Measurements from ENCODE around the gene FLT1.

DNA sequence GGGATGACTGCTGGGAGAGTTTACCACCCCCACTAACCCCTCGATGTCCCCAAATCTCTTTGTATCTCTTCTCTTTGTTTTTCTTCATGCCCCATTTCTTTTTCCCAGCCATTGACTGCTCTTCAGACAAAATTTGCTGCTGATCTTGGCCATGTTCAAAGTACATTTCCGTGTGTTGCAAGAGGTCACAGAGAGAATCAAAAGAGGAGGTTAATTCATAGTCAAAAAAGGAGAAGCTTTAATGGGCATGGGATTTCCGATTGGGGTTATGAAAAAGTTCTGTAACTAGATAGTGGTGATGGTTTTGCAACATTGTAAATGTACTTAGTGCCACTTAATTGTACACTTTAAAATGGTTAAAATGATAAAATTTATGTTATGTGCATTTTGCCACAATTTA lies 121.1 kb downstream of the FLT1 start:
- TF ChIP-seq EP300 (IDR thresholded peaks at IDR 0.05) (no peak), CTCF (IDR thresholded peaks at IDR 0.05) (no peak), POLR2A (IDR thresholded peaks at IDR 0.05; ENCODE audit: low read depth) (no peak)

Data from esophagus muscularis mucosa (tissue), 4 donors.